GM12874 (cell line): ENCODE results near the gene ZNF333.

Source experiments
- TF ChIP-seq, protein P1 (sequence below): IDR thresholded peaks from 2 replicates; pipeline ENCODE4 v1.5.1; 2011; ENCODE audit warnings: low read depth, mild to moderate bottlenecking, control low read depth, low read length, moderate library complexity; ENCODE audit not compliant: insufficient read depth

Gene ZNF333

DNA sequence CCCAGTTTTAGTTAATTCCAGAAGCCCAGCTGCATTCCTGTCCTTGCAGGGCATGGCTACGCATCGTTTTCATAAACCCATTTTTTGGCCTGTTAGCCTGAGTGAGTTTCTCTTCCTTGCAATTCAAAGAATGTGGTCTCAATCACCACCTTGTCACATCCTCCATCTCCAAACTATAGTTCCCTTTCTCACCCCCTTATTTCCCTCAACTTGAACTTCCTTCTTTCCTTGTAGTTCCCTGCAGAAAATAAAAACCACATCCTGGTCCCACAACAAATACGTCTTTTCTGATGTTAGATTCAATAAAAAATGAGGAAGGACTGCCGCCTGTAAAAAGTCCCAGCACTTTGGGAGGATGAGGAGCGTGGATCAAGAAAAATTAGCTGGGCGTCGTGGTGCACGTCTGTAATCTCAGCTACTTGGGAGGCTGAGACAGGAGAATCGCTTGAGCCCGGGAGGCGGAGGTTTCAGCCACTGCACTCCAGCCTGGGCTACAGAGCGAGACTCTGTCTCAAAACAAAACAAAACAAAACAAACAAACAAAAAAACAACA, 28.4 kb upstream of the ZNF333 start:
- TF ChIP-seq, protein P1, sequence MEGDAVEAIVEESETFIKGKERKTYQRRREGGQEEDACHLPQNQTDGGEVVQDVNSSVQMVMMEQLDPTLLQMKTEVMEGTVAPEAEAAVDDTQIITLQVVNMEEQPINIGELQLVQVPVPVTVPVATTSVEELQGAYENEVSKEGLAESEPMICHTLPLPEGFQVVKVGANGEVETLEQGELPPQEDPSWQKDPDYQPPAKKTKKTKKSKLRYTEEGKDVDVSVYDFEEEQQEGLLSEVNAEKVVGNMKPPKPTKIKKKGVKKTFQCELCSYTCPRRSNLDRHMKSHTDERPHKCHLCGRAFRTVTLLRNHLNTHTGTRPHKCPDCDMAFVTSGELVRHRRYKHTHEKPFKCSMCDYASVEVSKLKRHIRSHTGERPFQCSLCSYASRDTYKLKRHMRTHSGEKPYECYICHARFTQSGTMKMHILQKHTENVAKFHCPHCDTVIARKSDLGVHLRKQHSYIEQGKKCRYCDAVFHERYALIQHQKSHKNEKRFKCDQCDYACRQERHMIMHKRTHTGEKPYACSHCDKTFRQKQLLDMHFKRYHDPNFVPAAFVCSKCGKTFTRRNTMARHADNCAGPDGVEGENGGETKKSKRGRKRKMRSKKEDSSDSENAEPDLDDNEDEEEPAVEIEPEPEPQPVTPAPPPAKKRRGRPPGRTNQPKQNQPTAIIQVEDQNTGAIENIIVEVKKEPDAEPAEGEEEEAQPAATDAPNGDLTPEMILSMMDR = no peak

DNA sequence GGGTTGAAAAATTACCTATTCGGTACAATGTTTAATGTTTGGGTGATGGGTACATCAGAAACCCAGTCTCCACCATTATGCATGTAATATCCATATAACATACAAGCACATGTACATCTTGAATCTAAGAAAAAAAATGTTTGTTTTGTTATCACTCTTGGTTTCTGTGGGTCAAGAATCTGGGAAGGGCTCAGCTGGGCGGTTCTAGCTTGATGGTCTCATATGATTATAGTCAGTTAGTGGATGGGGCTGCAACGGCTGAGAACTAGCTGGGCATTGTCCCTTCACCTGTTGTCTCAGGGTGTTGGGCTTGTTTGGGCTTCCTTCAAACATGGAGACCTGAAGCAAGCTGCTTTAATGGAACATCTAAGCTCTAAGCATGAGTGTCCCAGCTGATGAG, 19.9 kb upstream of the ZNF333 start:
- TF ChIP-seq, protein P1 = no peak

DNA sequence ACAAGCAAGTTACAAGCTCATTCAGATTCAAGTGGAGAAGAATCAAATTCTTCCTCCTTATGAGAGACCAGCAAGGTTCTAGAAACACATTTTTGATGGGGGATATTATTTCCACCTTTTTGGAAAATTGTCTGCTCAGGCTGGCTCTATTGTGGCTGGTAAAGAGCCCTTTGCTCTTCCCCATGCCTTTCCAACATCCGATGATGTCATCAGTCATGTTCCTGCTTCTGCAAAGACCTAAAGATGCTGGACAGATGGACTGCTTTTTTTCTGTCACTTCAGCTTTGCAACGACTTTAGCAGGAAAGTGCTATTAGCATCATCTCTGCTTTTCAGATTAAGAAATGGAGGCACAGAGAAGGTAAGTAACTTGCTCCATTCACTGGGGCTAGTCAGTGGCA, 19.4 kb upstream of the ZNF333 start:
- TF ChIP-seq, protein P1 = no peak

DNA sequence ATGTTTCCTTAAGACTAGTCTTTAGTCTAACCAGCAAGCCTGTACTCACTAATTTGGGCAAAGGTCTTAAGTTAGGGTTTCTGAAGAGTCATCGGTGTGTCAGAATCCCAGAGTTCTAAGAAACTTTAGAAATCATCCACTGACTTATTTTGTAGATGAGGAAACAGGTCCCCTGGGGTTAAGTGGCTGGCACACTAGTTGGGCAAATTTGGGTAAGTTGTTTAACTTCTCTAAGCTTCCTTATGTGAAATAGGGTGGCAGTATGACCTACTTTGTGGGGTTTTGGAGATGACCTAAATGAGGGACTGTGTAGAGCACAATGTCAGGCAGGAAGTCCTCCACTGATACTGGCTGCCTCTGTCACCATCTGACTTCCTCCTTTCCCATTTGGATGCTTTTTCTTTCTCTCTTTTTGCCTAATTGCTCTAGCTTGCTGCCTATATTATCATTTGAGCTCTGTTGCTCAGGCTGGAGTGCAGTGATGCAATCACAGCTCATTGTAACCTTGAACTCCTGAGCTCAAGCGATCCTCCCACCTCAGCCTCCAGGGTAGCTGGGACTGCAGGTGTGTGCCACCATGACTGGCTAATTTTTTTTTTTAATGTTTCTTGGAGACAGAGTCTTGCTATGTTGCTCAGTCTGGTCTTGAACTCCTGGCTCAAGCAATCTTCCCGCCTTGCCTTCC, 17.5 kb upstream of the ZNF333 start:
- TF ChIP-seq, protein P1 = no peak

DNA sequence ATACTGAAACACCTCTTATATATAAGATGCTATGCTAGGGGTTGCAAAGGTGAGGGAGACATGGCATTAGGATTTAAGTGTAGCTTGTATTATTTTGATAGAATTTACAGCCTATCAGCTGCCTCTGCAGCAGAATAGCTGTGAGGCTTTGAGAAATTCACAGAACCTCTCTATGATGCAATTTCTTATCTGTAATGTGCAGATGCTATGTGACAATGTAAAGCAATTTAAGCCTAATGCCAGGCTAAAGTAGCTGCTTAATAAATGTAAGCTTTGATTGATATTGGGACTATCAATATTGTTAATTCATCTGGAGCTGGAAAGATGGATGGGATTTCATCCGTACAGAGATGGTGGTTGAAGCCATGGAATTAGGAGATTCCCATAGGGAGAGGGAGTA, 16.8 kb upstream of the ZNF333 start:
- TF ChIP-seq, protein P1 = no peak

DNA sequence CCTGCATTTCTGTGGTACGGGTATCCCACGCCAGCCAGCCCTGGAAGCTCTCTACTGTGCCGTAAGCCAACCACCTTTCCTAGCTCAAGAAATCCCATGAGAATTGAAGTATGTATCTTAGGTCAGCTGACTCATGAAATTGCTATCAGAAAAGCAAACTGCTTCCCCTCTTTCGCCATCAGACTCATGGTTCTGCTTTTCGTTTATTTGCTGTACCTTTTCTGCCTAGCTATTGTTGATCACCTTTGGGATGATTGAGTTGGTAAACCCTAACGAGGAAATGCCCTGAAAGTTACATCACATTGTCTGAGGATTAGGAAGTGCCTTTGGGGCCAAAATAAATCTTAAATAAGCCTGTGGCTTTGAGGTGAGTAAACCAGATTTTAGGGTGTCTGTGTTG, 15.1 kb upstream of the ZNF333 start, which contains the start of gene ADGRE3:
ADGRE3 (minus strand) TSS at position 81 of the 400 bp plus-strand sequence; CDS start at position 7, 74 bp downstream.
- TF ChIP-seq, protein P1 = no peak

DNA sequence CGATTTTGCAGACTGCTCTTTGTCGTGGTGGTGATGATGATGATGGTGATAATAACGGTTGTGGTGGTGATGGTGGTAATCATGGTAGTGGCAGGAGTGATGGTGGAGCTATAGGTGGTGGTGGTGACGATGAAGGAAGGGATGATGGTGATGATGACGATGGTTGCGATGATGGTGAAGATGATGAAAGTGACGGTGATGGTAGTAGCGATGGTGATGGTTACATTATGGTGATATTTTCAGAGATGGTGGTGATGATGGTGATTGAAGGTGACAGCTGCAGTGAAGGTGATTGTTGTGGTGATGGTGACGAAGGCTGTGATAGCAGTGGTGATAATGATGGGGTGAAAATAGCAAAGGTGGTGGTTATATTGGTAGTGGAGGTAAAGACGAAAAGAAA, 13.1 kb upstream of the ZNF333 start:
- TF ChIP-seq, protein P1 = no peak
